HG02943 (cell line): Measurements from ENCODE around the gene LDAH.

ENCODE experiments used
- ATAC-seq: cut with Tn5 transposase; IDR thresholded peaks from one replicate; pipeline ENCODE4 v1.9.1; 2021; ENCODE audit warnings: mild to moderate bottlenecking, low read depth, moderate library complexity; ENCODE audit not compliant: unreplicated experiment

LDAH gene

GRCh38 chr2:20822535-20823490 is at the start of gene LDAH:
Gene LDAH, minus strand, starts transcription at chr2:20823101. Its CDS starts 21,638 bp downstream, at chr2:20801463.
- peak; percentile 86 for ATAC-seq

GRCh38 chr2:20868377-20868776 is 45.5 kb upstream of the LDAH start:
- ATAC-seq: no peak

GRCh38 chr2:20862850-20863249 is 39.9 kb upstream of the LDAH start:
- ATAC-seq: no peak

- ATAC-seq: no peak
Measured at GRCh38 chr2:20855456-20855855, 32.6 kb upstream of the LDAH start.

GRCh38 chr2:20852670-20853069 is 29.8 kb upstream of the LDAH start:
- no peak for ATAC-seq

- no peak for ATAC-seq
Measured at GRCh38 chr2:20852139-20852538, 29.2 kb upstream of the LDAH start.

GRCh38 chr2:20844246-20844645 is 21.3 kb upstream of the LDAH start:
- ATAC-seq: no peak

GRCh38 chr2:20839052-20839451 is 16.2 kb upstream of the LDAH start:
- no peak for ATAC-seq

- ATAC-seq: no peak
Measured at GRCh38 chr2:20838016-20838415, 15.1 kb upstream of the LDAH start.

- ATAC-seq: no peak
Measured at GRCh38 chr2:20836521-20836920, 13.6 kb upstream of the LDAH start.

GRCh38 chr2:20834331-20834730 is 11.4 kb upstream of the LDAH start:
- no peak for ATAC-seq

GRCh38 chr2:20832606-20833005 is 9.7 kb upstream of the LDAH start:
- no peak for ATAC-seq

- no peak for ATAC-seq
Measured at GRCh38 chr2:20829861-20830260, 7.0 kb upstream of the LDAH start.

- ATAC-seq: no peak
Measured at GRCh38 chr2:20823917-20824316, 1.0 kb upstream of the LDAH start.

GRCh38 chr2:20818820-20819219 is 4.1 kb downstream of the LDAH start:
- no peak for ATAC-seq

GRCh38 chr2:20815216-20815615 is 7.7 kb downstream of the LDAH start:
- ATAC-seq: no peak

GRCh38 chr2:20812779-20813178 is 10.1 kb downstream of the LDAH start:
- no peak for ATAC-seq

GRCh38 chr2:20806286-20806685 is 16.6 kb downstream of the LDAH start:
- no peak for ATAC-seq

- ATAC-seq: no peak
Measured at GRCh38 chr2:20803974-20804373, 18.9 kb downstream of the LDAH start.

- ATAC-seq: no peak
Measured at GRCh38 chr2:20803226-20803682, 19.6 kb downstream of the LDAH start.

GRCh38 chr2:20797096-20797495 is 25.8 kb downstream of the LDAH start:
- ATAC-seq: no peak

GRCh38 chr2:20796374-20796791 is 26.5 kb downstream of the LDAH start:
- ATAC-seq: no peak
